K562 (cell line): Measurements from ENCODE around the gene KDM2B. TPM values are rescaled to one million over a fixed set of nuclear protein-coding genes. Genes with fewer than 3 reads are reported as not detected.

Experiments
- ATAC-seq: fragments of 200-7000 bp; cut with Tn5 transposase; 3 replicates; pipeline ENCODE4 v1.9.1; 2020; ENCODE audit warnings: moderate library complexity
- BruUV-seq: library from RNA; stranded (reverse); fragments of 400-500 nt; replicated peaks from 2 replicates; lab custom pipeline; 2021; lab: Mats Ljungman, UMichigan
- CTCF ChIA-PET: fragments of 300-600 bp; formaldehyde crosslinking; extraction: SDS; loops from one replicate; lab custom pipeline; 2021; ENCODE audit warnings: low intra/inter-chr PET ratio; lab: Yijun Ruan, JAX
- POLR2A ChIA-PET: fragments of 300-600, 350-650 bp; sonication (Branson Sonifier 250); formaldehyde crosslinking; extraction: SDS; loops from one replicate; lab custom pipeline; 2021; ENCODE audit warnings: antibody characterized with exemption, inconsistent platforms; lab: Yijun Ruan, JAX
- DNase-seq, 4 experiments: peaks; one replicate each; pipeline versions ENCODE4 v3.0.0 to v3.0.0-alpha.2; 2011 to 2018; ENCODE audit warnings: low spot score in 3 of 4, mixed read lengths in 3 of 4; ENCODE audit errors: extremely low read depth in 1 of 4
- FAIRE-seq: peaks from 2 replicates; lab custom pipeline; 2011; peaks lifted over from hg19 to GRCh38; lab: Jason Lieb, UNC
- H2AFZ ChIP-seq: 2 replicates; pipeline ENCODE4 v1.6.0; 2011; ENCODE audit warnings: low read depth, low read length, control low read depth, inconsistent platforms
- H3K27ac ChIP-seq: fragments of 200-600 bp; 3 replicates; pipeline ENCODE4 v1.8.0; 2011; ENCODE audit warnings: low read depth, mild to moderate bottlenecking, control low read depth, inconsistent platforms, low read length, moderate library complexity, mixed read lengths; ENCODE audit errors: extremely low read depth
- H3K27me3 ChIP-seq, 2 experiments: fragments of 300-600 bp in 1 of 2; 2 replicates in 1 of 2; 3 replicates in 1 of 2; pipeline versions ENCODE4 v1.6.0 to v1.8.0; 2011; ENCODE audit warnings: inconsistent platforms in 2 of 2, low read length in 2 of 2, mild to moderate bottlenecking in 1 of 2, mixed read lengths in 1 of 2, moderate library complexity in 1 of 2; ENCODE audit not compliant: control insufficient read depth in 2 of 2, insufficient read depth in 2 of 2
- H3K36me3 ChIP-seq: fragments of 300-600 bp; 3 replicates; pipeline ENCODE4 v1.8.0; 2011; ENCODE audit warnings: mild to moderate bottlenecking, low read length, inconsistent platforms; ENCODE audit not compliant: control insufficient read depth, insufficient read depth
- H3K4me1 ChIP-seq, 2 experiments: fragments of 200-600 bp in 1 of 2; replicated peaks in 1 of 2; 2 replicates in 1 of 2; 3 replicates in 1 of 2; pipeline versions ENCODE4 v1.5.1 to v1.8.0; 2011; ENCODE audit warnings: inconsistent platforms in 2 of 2, low read length in 2 of 2, mild to moderate bottlenecking in 1 of 2, mixed read lengths in 1 of 2, moderate library complexity in 1 of 2; ENCODE audit not compliant: control insufficient read depth in 2 of 2, insufficient read depth in 2 of 2
- H3K4me2 ChIP-seq: 2 replicates; pipeline ENCODE4 v1.6.1; 2011; ENCODE audit warnings: low read length, control low read depth, inconsistent platforms, mixed read lengths; ENCODE audit not compliant: insufficient read depth
- H3K4me3 ChIP-seq: fragments of 200-600 bp; sonication (generic), shearing (Covaris generic); 2 replicates; pipeline ENCODE4 v1.5.1; 2016; ENCODE audit warnings: control low read depth, inconsistent platforms
- H3K79me2 ChIP-seq: fragments of 200-600 bp; 3 replicates; pipeline ENCODE4 v1.8.0; 2011; ENCODE audit warnings: low read length, inconsistent platforms; ENCODE audit not compliant: control insufficient read depth, insufficient read depth
- H3K9ac ChIP-seq, 2 experiments: 2 replicates each; pipeline versions ENCODE4 v1.6.0 to v1.6.1; 2011; ENCODE audit warnings: low read depth in 2 of 2, low read length in 2 of 2, control low read depth in 1 of 2, inconsistent platforms in 1 of 2, mild to moderate bottlenecking in 1 of 2, mixed read lengths in 1 of 2; ENCODE audit not compliant: insufficient read depth in 1 of 2
- H3K9me1 ChIP-seq: one replicate; pipeline ENCODE4 v1.6.0; 2011; ENCODE audit warnings: inconsistent platforms, mild to moderate bottlenecking, low read length, moderate library complexity; ENCODE audit not compliant: control insufficient read depth, insufficient read depth
- H3K9me3 ChIP-seq: replicated peaks from 2 replicates; pipeline ENCODE4 v1.5.1; 2011; ENCODE audit warnings: low read depth, low read length, inconsistent platforms; ENCODE audit not compliant: control insufficient read depth, insufficient read depth
- H4K20me1 ChIP-seq: replicated peaks from 2 replicates; pipeline ENCODE4 v1.6.1; 2011; ENCODE audit warnings: low read length, inconsistent platforms, mixed read lengths; ENCODE audit not compliant: control insufficient read depth, insufficient read depth
- MAFF ChIP-seq: IDR thresholded peaks from 2 replicates; pipeline ENCODE4 v1.6.1; 2012; ENCODE audit warnings: low read length, improper control_type of control experiment
- ZNF263 ChIP-seq: sonication (generic); formaldehyde crosslinking; IDR thresholded peaks from 2 replicates; pipeline ENCODE4 v1.8.0; 2022; ENCODE audit warnings: mild to moderate bottlenecking, missing genetic modification reagents, borderline replicate concordance
- WGBS: fragments of 100-300 bp; shearing (Covaris generic); methylation state at CpG from one replicate; pipeline ENCODE4 v1.1.6; 2016; ENCODE audit warnings: low coverage, mixed read lengths; ENCODE audit not compliant: insufficient coverage; ENCODE audit errors: missing lambda C conversion rate; 5-methylcytosine and 5-hydroxymethylcytosine counted together
- in situ Hi-C: fragments of 300-500 bp; cut with MboI; formaldehyde crosslinking; loops from 4 replicates; pipeline ENCODE4 v1.15.0; 2018; ENCODE audit warnings: inconsistent platforms, mixed read lengths
- intact Hi-C: fragments of 100-400 bp; cut with micrococcal nuclease; formaldehyde crosslinking; loops from 2 replicates; pipeline ENCODE4 v1.14.2; 2022
- polyA plus RNA-seq, 8 experiments: library from polyadenylated mRNA; depleted of rRNA in 4 of 8; stranded (reverse) in 5 of 8; unstranded in 3 of 8; fragments of >200 nt; fragmentation: Nextera tagmentation in 2 of 8; fragmentation: Illumina TruSeq in 1 of 8; extraction: Ambion mirVana in 2 of 8; extraction: Trizol in 1 of 8; gene quantifications; 2 replicates each; pipeline versions ENCODE4 v1.2.1 to v1.2.3, GENCODE V29; 2011 to 2014; ENCODE audit warnings: inconsistent platforms in 1 of 8, missing spikeins in 1 of 8
- total RNA-seq, 7 experiments: library from RNA; depleted of rRNA in 6 of 7; stranded (reverse); fragments of >200 nt in 6 of 7; fragmentation: Illumina TruSeq in 2 of 7; extraction: Trizol in 2 of 7; gene quantifications; 2 replicates each; pipeline versions ENCODE4 v1.2.1 to v1.2.3, GENCODE V29; 2011 to 2021; ENCODE audit warnings: low replicate concordance in 1 of 7
- TF ChIP-seq, protein P1 (sequence below): fragments of 450-650 bp; IDR thresholded peaks from 2 replicates; pipeline ENCODE4 v1.6.1; 2018; ENCODE audit warnings: mild to moderate bottlenecking, low read depth; ENCODE audit not compliant: partially characterized antibody
- TF ChIP-seq, protein P2 (sequence below): sonication (generic); formaldehyde crosslinking; IDR thresholded peaks from 2 replicates; pipeline ENCODE4 v1.8.1; 2023; ENCODE audit warnings: mild to moderate bottlenecking, missing genetic modification reagents

KDM2B gene
- total and polyA plus RNA-seq, 9 of the 15 experiments (the other 6 are each of a cell fraction or from before 2014, with no cell fraction given): 7.4 to 50.5 (median 22.5) TPM

DNA sequence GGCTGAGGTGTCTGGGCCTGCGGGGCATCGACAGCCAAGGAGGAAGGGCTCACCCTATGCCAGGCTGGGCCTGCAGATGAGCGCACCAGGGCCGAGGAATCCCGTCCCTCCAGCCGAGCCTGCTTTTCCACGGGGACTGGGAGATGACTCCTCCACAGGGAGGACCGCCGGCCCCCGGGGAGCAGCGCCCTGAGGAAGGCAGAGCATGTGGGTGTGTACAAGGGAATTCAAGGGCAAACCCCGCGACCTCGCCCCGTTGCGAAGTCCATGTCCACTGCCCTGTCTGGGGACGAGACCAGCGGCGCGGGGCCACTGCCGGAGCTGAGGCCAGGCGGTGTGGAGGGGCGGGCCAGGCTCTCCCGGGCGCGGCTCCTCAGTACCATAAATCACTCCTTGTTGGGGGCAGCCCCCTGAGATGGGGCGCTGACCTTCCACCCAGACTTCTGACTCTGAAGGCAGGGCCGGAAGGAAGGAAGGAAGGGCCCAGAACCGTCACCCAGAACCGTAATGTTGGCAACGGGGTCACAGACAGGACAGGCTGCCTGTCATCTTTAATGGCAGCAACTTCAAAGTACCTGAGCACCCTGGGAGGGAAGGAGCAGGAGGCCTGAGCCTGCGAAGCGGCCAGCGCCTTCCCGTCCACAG is 128.4 kb downstream of the KDM2B start:
- intact Hi-C loops: no loop called here
- 0 out of 4 replicates have a peak overlapping the region, but pooled peaks of 1 of the 2 experiments have one; percentile 20 for H3K9ac ChIP-seq
- ATAC-seq (peak; percentile 14; the same call in 2 of the 3 replicates), DNase-seq (no peak)
- CTCF ChIA-PET: no interaction called here
- no peak for TF ChIP-seq MAFF
- TF ChIP-seq, protein P1, sequence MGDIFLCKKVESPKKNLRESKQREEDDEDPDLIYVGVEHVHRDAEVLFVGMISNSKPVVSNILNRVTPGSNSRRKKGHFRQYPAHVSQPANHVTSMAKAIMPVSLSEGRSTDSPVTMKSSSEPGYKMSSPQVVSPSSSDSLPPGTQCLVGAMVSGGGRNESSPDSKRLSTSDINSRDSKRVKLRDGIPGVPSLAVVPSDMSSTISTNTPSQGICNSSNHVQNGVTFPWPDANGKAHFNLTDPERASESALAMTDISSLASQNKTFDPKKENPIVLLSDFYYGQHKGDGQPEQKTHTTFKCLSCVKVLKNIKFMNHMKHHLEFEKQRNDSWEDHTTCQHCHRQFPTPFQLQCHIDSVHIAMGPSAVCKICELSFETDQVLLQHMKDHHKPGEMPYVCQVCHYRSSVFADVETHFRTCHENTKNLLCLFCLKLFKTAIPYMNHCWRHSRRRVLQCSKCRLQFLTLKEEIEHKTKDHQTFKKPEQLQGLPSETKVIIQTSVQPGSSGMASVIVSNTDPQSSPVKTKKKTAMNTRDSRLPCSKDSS: no peak
- TF ChIP-seq ZNF263: peak; percentile 53; the same call in 1 of the 2 replicates
- TF ChIP-seq, protein P2, sequence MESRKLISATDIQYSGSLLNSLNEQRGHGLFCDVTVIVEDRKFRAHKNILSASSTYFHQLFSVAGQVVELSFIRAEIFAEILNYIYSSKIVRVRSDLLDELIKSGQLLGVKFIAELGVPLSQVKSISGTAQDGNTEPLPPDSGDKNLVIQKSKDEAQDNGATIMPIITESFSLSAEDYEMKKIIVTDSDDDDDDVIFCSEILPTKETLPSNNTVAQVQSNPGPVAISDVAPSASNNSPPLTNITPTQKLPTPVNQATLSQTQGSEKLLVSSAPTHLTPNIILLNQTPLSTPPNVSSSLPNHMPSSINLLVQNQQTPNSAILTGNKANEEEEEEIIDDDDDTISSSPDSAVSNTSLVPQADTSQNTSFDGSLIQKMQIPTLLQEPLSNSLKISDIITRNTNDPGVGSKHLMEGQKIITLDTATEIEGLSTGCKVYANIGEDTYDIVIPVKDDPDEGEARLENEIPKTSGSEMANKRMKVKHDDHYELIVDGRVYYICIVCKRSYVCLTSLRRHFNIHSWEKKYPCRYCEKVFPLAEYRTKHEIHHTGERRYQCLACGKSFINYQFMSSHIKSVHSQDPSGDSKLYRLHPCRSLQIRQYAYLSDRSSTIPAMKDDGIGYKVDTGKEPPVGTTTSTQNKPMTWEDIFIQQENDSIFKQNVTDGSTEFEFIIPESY (CRISPR knock-in tag): peak; percentile 78
- TF ChIP-seq, all 486 proteins: peak for 2
- H3K27ac ChIP-seq: no peak overlapping the region
- H3K4me2 ChIP-seq: no peak overlapping the region
- no peaks in the 10 kb centered on the region for H3K9me1 ChIP-seq
- no peak for FAIRE-seq
- peaks cover 35% of the 10 kb centered on the region for H3K79me2 ChIP-seq
- WGBS: 86% methylated on average over 22 of the region's 35 CpGs
- H3K4me3 ChIP-seq: no peak overlapping the region
- H2AFZ ChIP-seq: no peak overlapping the region
- no peaks in the 10 kb centered on the region; the same call in 1 of the 2 replicates for H4K20me1 ChIP-seq
- in situ Hi-C loops: no loop called here
- no peaks in the 10 kb centered on the region for H3K9me3 ChIP-seq
- no peaks in the 10 kb centered on the region for H3K27me3 ChIP-seq
- H3K36me3 ChIP-seq: peaks cover 40% of the 10 kb centered on the region; the same call in 2 of the 3 replicates
- BruUV-seq: no TSS peak
- H3K4me1 ChIP-seq: peaks cover 0 to 19% of the 10 kb centered on the region in 2 experiments; a peak in 3 of 5 replicates
- POLR2A ChIA-PET: interaction anchor here (0.6 to 1.0 kb wide), 2 partner anchors 26 to 112 kb away, joined by 3 read pairs; no protein-coding TSS in a partner anchor
